Measurements from ENCODE around the gene SCYL1.

Gene SCYL1

DNA sequence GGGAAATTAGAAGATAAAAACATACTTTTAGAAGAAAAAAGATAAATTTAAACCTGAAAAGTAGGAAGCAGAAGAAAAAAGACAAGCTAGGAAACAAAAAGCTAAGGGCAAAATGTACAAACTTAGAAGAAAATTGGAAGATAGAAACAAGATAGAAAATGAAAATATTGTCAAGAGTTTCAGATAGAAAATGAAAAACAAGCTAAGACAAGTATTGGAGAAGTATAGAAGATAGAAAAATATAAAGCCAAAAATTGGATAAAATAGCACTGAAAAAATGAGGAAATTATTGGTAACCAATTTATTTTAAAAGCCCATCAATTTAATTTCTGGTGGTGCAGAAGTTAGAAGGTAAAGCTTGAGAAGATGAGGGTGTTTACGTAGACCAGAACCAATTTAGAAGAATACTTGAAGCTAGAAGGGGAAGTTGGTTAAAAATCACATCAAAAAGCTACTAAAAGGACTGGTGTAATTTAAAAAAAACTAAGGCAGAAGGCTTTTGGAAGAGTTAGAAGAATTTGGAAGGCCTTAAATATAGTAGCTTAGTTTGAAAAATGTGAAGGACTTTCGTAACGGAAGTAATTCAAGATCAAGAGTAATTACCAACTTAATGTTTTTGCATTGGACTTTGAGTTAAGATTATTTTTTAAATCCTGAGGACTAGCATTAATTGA, 25.0 kb upstream of the SCYL1 start:
- H3K79me1 ChIP-seq (ENCODE audit: low read length): peaks cover 33% of the 10 kb centered on the region
- H3K27ac ChIP-seq (ENCODE audit: low read depth, low read length): peak overlapping the region; percentile 59
- no peak overlapping the region for H3K14ac ChIP-seq (ENCODE audit: low read length)
- no peak for DNase-seq
- no CpG with 5 or more reads among the region's 3 CpGs for WGBS (ENCODE audit: extremely low coverage, insufficient coverage, insufficient read length)
- peak overlapping the region; percentile 23 for H2BK5ac ChIP-seq (ENCODE audit: low read depth, low read length, poor library complexity)
- peak overlapping the region; percentile 95 for H3K4ac ChIP-seq (ENCODE audit: low read depth, low read length)
- no peak overlapping the region for H2BK120ac ChIP-seq (ENCODE audit: insufficient read depth, low read length, poor library complexity)
- H3K9me3 ChIP-seq (ENCODE audit: insufficient read depth, low read depth, low read length): no peaks in the 10 kb centered on the region
- H3K79me2 ChIP-seq (ENCODE audit: control insufficient read depth, insufficient read depth, low read length, poor library complexity): peaks cover 38% of the 10 kb centered on the region
- H2BK12ac ChIP-seq (ENCODE audit: low read length): no peak overlapping the region
- H3K4me2 ChIP-seq (ENCODE audit: low read length): peak overlapping the region; percentile 28
- no peaks in the 10 kb centered on the region for H3K27me3 ChIP-seq (ENCODE audit: insufficient read depth, low read length)
- peaks cover 4 to 20% of the 10 kb centered on the region in 2 experiments for H3K36me3 ChIP-seq (ENCODE audit: control insufficient read depth in 1 of 2, insufficient read depth in 2 of 2, low read length in 2 of 2)
- H3K4me3 ChIP-seq (ENCODE audit: low read depth, low read length): peak overlapping the region; percentile 86
- H4K12ac ChIP-seq (ENCODE audit: low read depth, low read length): no peak overlapping the region
- H3K23ac ChIP-seq (ENCODE audit: low read length): no peak overlapping the region
- H4K91ac ChIP-seq (ENCODE audit: low read depth, low read length): no peak overlapping the region
- no peak overlapping the region for H3K18ac ChIP-seq (ENCODE audit: low read length)
- no peak overlapping the region for H2AFZ ChIP-seq (ENCODE audit: insufficient read depth, low read length, poor library complexity)
- H3K9ac ChIP-seq (ENCODE audit: low read length): peak overlapping the region; percentile 92
- H3K4me1 ChIP-seq (ENCODE audit: control insufficient read depth in 1 of 2, insufficient read depth in 2 of 2, low read length in 2 of 2): peaks cover 7 to 21% of the 10 kb centered on the region in 2 experiments
- no peak overlapping the region for H4K8ac ChIP-seq (ENCODE audit: low read depth, low read length)
- no peak overlapping the region for H2AK5ac ChIP-seq (ENCODE audit: low read length)

DNA sequence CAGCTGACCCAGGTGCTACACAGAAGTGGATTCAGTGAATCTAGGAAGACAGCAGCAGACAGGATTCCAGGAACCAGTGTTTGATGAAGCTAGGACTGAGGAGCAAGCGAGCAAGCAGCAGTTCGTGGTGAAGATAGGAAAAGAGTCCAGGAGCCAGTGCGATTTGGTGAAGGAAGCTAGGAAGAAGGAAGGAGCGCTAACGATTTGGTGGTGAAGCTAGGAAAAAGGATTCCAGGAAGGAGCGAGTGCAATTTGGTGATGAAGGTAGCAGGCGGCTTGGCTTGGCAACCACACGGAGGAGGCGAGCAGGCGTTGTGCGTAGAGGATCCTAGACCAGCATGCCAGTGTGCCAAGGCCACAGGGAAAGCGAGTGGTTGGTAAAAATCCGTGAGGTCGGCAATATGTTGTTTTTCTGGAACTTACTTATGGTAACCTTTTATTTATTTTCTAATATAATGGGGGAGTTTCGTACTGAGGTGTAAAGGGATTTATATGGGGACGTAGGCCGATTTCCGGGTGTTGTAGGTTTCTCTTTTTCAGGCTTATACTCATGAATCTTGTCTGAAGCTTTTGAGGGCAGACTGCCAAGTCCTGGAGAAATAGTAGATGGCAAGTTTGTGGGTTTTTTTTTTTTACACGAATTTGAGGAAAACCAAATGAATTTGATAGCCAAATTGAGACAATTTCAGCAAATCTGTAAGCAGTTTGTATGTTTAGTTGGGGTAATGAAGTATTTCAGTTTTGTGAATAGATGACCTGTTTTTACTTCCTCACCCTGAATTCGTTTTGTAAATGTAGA, 24.3 kb upstream of the SCYL1 start:
- Histone ChIP-seq H4K12ac (ENCODE audit: low read depth, low read length) (peak overlapping the region; percentile 10), H3K4me2 (ENCODE audit: low read length) (peak overlapping the region; percentile 28), H3K23ac (ENCODE audit: low read length) (no peak overlapping the region), H3K4me1 (ENCODE audit: control insufficient read depth in 1 of 2, insufficient read depth in 2 of 2, low read length in 2 of 2) (peaks cover 5 to 21% of the 10 kb centered on the region in 2 experiments), H3K79me2 (ENCODE audit: control insufficient read depth, insufficient read depth, low read length, poor library complexity) (peaks cover 42% of the 10 kb centered on the region), H3K79me1 (ENCODE audit: low read length) (peaks cover 32% of the 10 kb centered on the region), H2AFZ (ENCODE audit: insufficient read depth, low read length, poor library complexity) (no peak overlapping the region), H3K4ac (ENCODE audit: low read depth, low read length) (peak overlapping the region; percentile 95), H3K36me3 (ENCODE audit: control insufficient read depth in 1 of 2, insufficient read depth in 2 of 2, low read length in 2 of 2) (peaks cover 10 to 27% of the 10 kb centered on the region in 2 experiments), H3K9ac (ENCODE audit: low read length) (peak overlapping the region; percentile 94), H2BK12ac (ENCODE audit: low read length) (no peak overlapping the region), H2AK5ac (ENCODE audit: low read length) (no peak overlapping the region), H3K18ac (ENCODE audit: low read length) (peak overlapping the region; percentile 85), H2BK5ac (ENCODE audit: low read depth, low read length, poor library complexity) (peak overlapping the region; percentile 23), H2BK120ac (ENCODE audit: insufficient read depth, low read length, poor library complexity) (no peak overlapping the region), H4K8ac (ENCODE audit: low read depth, low read length) (peak overlapping the region; percentile 12), H3K9me3 (ENCODE audit: insufficient read depth, low read depth, low read length) (no peaks in the 10 kb centered on the region), H3K14ac (ENCODE audit: low read length) (peak overlapping the region; percentile 96), H3K4me3 (ENCODE audit: low read depth, low read length) (peak overlapping the region; percentile 86), H4K91ac (ENCODE audit: low read depth, low read length) (no peak overlapping the region), H3K27me3 (ENCODE audit: insufficient read depth, low read length) (no peaks in the 10 kb centered on the region), H3K27ac (ENCODE audit: low read depth, low read length) (peak overlapping the region; percentile 59)
- DNase-seq: peak; percentile 49 to 64
- WGBS (ENCODE audit: extremely low coverage, insufficient coverage, insufficient read length): no CpG with 5 or more reads among the region's 20 CpGs

DNA sequence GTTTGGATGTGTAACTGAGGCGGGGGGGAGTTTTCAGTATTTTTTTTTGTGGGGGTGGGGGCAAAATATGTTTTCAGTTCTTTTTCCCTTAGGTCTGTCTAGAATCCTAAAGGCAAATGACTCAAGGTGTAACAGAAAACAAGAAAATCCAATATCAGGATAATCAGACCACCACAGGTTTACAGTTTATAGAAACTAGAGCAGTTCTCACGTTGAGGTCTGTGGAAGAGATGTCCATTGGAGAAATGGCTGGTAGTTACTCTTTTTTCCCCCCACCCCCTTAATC, 23.8 kb upstream of the SCYL1 start:
- WGBS (ENCODE audit: extremely low coverage, insufficient coverage, insufficient read length): no CpG with 5 or more reads among the region's 2 CpGs
- H3K79me2 ChIP-seq (ENCODE audit: control insufficient read depth, insufficient read depth, low read length, poor library complexity): peaks cover 37% of the 10 kb centered on the region

DNA sequence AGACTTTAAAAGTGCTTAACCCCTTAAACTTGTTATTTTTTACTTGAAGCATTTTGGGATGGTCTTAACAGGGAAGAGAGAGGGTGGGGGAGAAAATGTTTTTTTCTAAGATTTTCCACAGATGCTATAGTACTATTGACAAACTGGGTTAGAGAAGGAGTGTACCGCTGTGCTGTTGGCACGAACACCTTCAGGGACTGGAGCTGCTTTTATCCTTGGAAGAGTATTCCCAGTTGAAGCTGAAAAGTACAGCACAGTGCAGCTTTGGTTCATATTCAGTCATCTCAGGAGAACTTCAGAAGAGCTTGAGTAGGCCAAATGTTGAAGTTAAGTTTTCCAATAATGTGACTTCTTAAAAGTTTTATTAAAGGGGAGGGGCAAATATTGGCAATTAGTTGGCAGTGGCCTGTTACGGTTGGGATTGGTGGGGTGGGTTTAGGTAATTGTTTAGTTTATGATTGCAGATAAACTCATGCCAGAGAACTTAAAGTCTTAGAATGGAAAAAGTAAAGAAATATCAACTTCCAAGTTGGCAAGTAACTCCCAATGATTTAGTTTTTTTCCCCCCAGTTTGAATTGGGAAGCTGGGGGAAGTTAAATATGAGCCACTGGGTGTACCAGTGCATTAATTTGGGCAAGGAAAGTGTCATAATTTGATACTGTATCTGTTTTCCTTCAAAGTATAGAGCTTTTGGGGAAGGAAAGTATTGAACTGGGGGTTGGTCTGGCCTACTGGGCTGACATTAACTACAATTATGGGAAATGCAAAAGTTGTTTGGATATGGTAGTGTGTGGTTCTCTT, 23.2 kb upstream of the SCYL1 start:
- Histone ChIP-seq H2BK12ac (ENCODE audit: low read length) (no peak overlapping the region), H3K9ac (ENCODE audit: low read length) (peak overlapping the region; percentile 94)
- WGBS (ENCODE audit: extremely low coverage, insufficient coverage, insufficient read length): no CpG with 5 or more reads among the region's 3 CpGs

More for the DNA sequence above, 23.8 kb upstream of the SCYL1 start:
- Histone ChIP-seq H3K36me3 (ENCODE audit: control insufficient read depth in 1 of 2, insufficient read depth in 2 of 2, low read length in 2 of 2) (peaks cover 10 to 32% of the 10 kb centered on the region in 2 experiments), H3K27me3 (ENCODE audit: insufficient read depth, low read length) (no peaks in the 10 kb centered on the region), H3K4ac (ENCODE audit: low read depth, low read length) (peak overlapping the region; percentile 65), H4K12ac (ENCODE audit: low read depth, low read length) (no peak overlapping the region), H3K23ac (ENCODE audit: low read length) (no peak overlapping the region), H2AFZ (ENCODE audit: insufficient read depth, low read length, poor library complexity) (no peak overlapping the region), H2BK5ac (ENCODE audit: low read depth, low read length, poor library complexity) (no peak overlapping the region), H2BK12ac (ENCODE audit: low read length) (no peak overlapping the region), H3K4me3 (ENCODE audit: low read depth, low read length) (peak overlapping the region; percentile 76), H4K8ac (ENCODE audit: low read depth, low read length) (no peak overlapping the region), H3K9me3 (ENCODE audit: insufficient read depth, low read depth, low read length) (no peaks in the 10 kb centered on the region), H3K79me1 (ENCODE audit: low read length) (peaks cover 27% of the 10 kb centered on the region), H2AK5ac (ENCODE audit: low read length) (no peak overlapping the region), H3K27ac (ENCODE audit: low read depth, low read length) (peak overlapping the region; percentile 59), H3K9ac (ENCODE audit: low read length) (peak overlapping the region; percentile 94), H3K14ac (ENCODE audit: low read length) (no peak overlapping the region), H2BK120ac (ENCODE audit: insufficient read depth, low read length, poor library complexity) (no peak overlapping the region), H3K4me1 (ENCODE audit: control insufficient read depth in 1 of 2, insufficient read depth in 2 of 2, low read length in 2 of 2) (peaks cover 5 to 17% of the 10 kb centered on the region in 2 experiments), H3K18ac (ENCODE audit: low read length) (no peak overlapping the region), H4K91ac (ENCODE audit: low read depth, low read length) (no peak overlapping the region), H3K4me2 (ENCODE audit: low read length) (peak overlapping the region; percentile 28)
- DNase-seq: peak in 1 of 2 donors; percentile 21

More for the DNA sequence above, 23.2 kb upstream of the SCYL1 start:
- Histone ChIP-seq H3K4ac (ENCODE audit: low read depth, low read length) (peak overlapping the region; percentile 65), H4K91ac (ENCODE audit: low read depth, low read length) (no peak overlapping the region), H2BK5ac (ENCODE audit: low read depth, low read length, poor library complexity) (no peak overlapping the region), H3K18ac (ENCODE audit: low read length) (no peak overlapping the region), H3K4me3 (ENCODE audit: low read depth, low read length) (peak overlapping the region; percentile 76), H3K79me1 (ENCODE audit: low read length) (peaks cover 21% of the 10 kb centered on the region), H3K36me3 (ENCODE audit: control insufficient read depth in 1 of 2, insufficient read depth in 2 of 2, low read length in 2 of 2) (peaks cover 12 to 36% of the 10 kb centered on the region in 2 experiments), H3K23ac (ENCODE audit: low read length) (no peak overlapping the region), H4K8ac (ENCODE audit: low read depth, low read length) (no peak overlapping the region), H3K27ac (ENCODE audit: low read depth, low read length) (peak overlapping the region; percentile 59), H4K12ac (ENCODE audit: low read depth, low read length) (no peak overlapping the region), H2AFZ (ENCODE audit: insufficient read depth, low read length, poor library complexity) (no peak overlapping the region), H3K14ac (ENCODE audit: low read length) (no peak overlapping the region), H3K79me2 (ENCODE audit: control insufficient read depth, insufficient read depth, low read length, poor library complexity) (peaks cover 33% of the 10 kb centered on the region), H3K4me2 (ENCODE audit: low read length) (peak overlapping the region; percentile 28), H3K27me3 (ENCODE audit: insufficient read depth, low read length) (no peaks in the 10 kb centered on the region), H3K9me3 (ENCODE audit: insufficient read depth, low read depth, low read length) (no peaks in the 10 kb centered on the region), H2BK120ac (ENCODE audit: insufficient read depth, low read length, poor library complexity) (no peak overlapping the region), H2AK5ac (ENCODE audit: low read length) (no peak overlapping the region), H3K4me1 (ENCODE audit: control insufficient read depth in 1 of 2, insufficient read depth in 2 of 2, low read length in 2 of 2) (peaks cover 5 to 13% of the 10 kb centered on the region in 2 experiments)
- DNase-seq: peak; percentile 5 to 37

Measured in trophoblast cell (in vitro differentiated cells and primary cell).